ENCODE data around the gene TMEM165. TPM values are rescaled to one million over a fixed set of nuclear protein-coding genes. Genes with fewer than 3 reads are reported as not detected.

Gene TMEM165
- total RNA-seq, 4 donors from 2014 or later = 175 to 283 (median 200) TPM

DNA sequence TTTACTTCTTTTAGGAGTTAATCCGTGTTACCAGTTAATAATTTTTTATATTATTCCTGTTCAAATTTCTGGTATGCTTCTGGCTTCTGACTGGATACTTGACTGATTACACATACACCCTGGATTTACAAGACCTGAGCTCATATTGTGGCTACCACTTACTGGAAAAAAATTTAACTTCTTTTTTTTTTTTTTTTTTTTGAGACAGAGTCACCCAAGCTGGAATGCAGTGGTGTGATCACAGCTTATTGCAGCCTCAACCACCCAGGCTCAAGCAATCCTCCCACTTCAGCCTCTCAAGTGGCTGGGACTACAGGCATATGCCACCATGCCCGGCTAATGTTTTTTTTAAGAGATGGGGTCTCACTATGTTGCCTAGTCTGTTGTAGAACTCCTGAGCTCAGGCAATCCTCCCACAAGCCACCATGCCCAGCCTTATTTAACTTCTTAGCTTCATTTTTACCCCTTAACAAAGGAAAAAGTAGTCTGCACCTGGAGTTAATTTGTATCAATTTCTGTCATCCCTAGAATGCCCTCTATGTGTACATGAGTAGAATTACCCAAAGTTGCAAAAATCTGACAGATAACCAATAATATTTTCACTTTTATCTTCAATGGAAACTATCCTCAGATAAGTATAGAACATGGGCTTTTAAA is 50.3 kb downstream of the TMEM165 start:
- TF ChIP-seq, protein P1, sequence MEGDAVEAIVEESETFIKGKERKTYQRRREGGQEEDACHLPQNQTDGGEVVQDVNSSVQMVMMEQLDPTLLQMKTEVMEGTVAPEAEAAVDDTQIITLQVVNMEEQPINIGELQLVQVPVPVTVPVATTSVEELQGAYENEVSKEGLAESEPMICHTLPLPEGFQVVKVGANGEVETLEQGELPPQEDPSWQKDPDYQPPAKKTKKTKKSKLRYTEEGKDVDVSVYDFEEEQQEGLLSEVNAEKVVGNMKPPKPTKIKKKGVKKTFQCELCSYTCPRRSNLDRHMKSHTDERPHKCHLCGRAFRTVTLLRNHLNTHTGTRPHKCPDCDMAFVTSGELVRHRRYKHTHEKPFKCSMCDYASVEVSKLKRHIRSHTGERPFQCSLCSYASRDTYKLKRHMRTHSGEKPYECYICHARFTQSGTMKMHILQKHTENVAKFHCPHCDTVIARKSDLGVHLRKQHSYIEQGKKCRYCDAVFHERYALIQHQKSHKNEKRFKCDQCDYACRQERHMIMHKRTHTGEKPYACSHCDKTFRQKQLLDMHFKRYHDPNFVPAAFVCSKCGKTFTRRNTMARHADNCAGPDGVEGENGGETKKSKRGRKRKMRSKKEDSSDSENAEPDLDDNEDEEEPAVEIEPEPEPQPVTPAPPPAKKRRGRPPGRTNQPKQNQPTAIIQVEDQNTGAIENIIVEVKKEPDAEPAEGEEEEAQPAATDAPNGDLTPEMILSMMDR (IDR thresholded peaks at IDR 0.05; ENCODE audit: low read depth) = no peak

DNA sequence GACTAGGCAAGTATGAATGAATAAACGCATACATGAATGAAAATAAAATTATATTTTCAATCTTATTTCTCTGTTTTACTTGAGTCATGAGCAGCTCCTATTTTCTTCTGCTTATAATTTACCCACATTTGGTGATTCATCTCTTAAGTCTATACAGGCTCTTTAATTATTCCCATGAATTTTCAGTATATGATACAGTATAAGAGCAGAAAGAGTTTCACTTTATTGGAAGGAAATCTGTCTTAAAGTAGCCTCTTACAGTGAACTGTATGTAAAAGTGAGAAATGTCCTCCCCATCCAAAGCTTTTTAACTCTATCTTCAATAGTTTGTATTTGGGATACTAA is 50.8 kb downstream of the TMEM165 start:
- TF ChIP-seq, protein P1 (IDR thresholded peaks at IDR 0.05; ENCODE audit: low read depth) = no peak

DNA sequence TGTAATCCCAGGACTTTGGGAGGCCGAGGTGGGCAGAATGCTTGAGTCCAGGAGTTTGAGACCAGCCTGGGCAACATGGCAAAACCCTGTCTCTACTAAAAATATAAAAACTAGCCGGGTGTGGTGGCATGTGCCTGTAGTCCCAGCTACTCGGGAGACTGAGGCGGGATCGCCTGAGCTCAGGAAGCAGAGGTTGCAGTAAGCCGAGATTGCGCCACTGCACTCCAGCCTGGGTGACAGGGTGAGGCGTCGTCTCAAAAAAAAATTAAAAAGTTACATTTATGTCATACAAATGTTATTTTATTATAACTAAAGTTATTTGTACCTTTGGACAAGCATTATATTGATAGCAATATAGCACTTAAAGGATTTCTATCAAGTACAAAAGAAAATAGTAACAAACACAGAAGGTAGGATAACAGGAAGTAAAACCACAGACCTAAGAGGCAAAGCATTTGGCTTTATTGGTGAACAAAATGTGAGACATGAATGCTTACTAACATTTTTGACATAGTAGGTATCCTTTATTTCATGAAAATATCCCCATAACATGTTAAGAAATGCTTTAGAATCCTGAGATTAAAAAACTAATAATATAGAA is 51.5 kb downstream of the TMEM165 start:
- TF ChIP-seq, protein P1 (IDR thresholded peaks at IDR 0.05; ENCODE audit: low read depth) = no peak

DNA sequence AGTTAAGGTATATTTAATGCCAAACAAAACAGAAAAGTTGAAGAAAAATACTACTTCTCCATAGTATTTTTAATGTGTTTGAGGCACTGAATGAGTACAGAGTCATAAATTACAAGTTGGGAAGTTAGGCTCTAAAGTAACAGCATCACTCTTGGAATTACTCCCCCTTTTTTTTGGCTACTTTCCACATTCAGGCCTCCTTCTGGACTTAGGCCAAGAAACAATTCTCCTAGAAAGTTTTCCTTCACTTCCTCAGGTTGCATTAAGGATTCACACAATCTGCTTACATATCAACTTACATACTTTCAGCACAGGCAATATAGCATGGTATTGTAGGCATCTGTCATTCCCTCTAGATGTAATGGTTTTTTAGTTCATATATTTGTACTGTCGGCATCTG is 52.1 kb downstream of the TMEM165 start:
- TF ChIP-seq, protein P1 (IDR thresholded peaks at IDR 0.05; ENCODE audit: low read depth) = no peak

DNA sequence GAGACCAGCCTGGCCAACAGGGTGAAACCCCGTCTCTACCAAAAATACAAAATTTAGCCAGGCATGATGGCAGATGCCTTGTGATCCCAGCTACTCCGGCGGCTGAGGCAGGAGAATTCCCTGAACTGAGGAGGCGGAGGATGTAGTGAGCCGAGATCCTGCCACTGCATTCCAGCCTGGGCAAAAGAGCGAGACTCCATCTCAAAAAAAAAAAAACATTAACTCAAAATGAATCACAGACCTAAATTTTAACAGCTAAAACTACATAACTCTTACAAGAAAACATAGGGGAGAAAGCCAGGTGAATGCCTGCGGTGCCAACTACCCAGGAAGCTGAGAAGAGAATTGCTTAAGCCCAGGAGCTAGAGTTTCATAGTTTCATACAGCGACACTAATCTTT is 54.8 kb downstream of the TMEM165 start:
- TF ChIP-seq, protein P1 (IDR thresholded peaks at IDR 0.05; ENCODE audit: low read depth) = no peak

DNA sequence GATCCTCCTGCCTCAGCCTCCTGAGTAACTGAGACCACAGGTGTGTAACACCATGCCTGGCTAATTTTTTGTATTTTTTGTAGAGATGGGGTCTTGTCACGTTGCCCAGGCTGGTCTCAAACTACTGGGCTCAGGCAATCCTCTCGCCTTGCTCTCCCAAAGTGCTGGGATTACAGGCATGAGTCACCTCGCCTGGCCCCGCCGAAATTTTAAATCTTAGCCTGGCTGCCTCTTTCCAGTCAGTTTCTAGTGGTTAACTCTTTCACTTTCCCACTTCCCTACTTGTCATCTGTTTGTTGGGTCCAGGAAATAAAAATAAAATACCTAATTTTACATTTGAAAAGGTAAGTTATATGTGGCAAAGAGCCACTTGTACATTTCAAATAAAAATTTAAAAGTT is 62.4 kb downstream of the TMEM165 start:
- TF ChIP-seq, protein P1 (IDR thresholded peaks at IDR 0.05; ENCODE audit: low read depth) = no peak

DNA sequence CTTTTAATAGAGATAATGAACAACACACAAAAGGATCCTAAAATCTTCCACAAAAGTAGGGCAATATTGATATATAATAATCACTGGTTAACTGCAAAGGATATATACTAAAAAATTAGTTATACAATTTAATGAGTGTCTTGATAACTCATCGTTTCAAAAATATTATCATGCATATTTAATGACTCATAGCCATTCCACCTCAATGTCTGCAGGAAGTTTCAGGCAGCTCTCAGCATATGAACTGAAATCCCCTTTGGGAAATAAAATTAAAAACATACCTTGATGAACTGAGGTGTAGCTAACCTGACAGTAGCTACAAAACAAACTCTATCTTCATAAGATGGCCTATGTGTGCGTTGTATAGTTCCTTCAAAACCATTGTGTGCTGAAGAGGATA is 62.9 kb downstream of the TMEM165 start:
- TF ChIP-seq, protein P1 (IDR thresholded peaks at IDR 0.05; ENCODE audit: low read depth) = no peak

All from subcutaneous adipose tissue (tissue), 4 donors.